ENCODE data around the gene SUPT5H. TPM values are rescaled to one million over a fixed set of nuclear protein-coding genes. Genes with fewer than 3 reads are reported as not detected.
A peak's percentile ranks its signal among the peaks of the same experiment; 100 is the strongest.

SUPT5H gene
- total RNA-seq, 1 donor from 2014 or later: 48.5 TPM

GRCh38 chr19:39438270-39438934, 7.0 kb upstream of the SUPT5H start:
- Histone ChIP-seq H2AFZ (replicated peaks) (no peak overlapping the region), H3K27ac (no peak overlapping the region), H3K27me3 (no peaks in the 10 kb centered on the region), H3F3A (ENCODE audit: low read depth) (peaks cover 44% of the 10 kb centered on the region), H3K4me3 (no peak overlapping the region), H4K20me1 (ENCODE audit: low read depth) (peaks cover 22% of the 10 kb centered on the region), H3K9ac (no peak overlapping the region), H3K4me2 (no peak overlapping the region), H3K9me3 (ENCODE audit: low read depth) (no peaks in the 10 kb centered on the region), H3K4me1 (peaks cover 17% of the 10 kb centered on the region), H3K36me3 (peaks cover 13% of the 10 kb centered on the region), H3K79me2 (ENCODE audit: low read depth) (peaks cover 24% of the 10 kb centered on the region)
- Mint-ChIP-seq H3K27me3 (ENCODE audit: insufficient read depth, low read depth) (peaks cover 4% of the 10 kb centered on the region), H3K4me3 (no peak overlapping the region), H3K9me3 (no peaks in the 10 kb centered on the region), H3K36me3 (peaks cover 13% of the 10 kb centered on the region), H3K27ac (no peak overlapping the region), H3K4me1 (peaks cover 24% of the 10 kb centered on the region)
- no peak for DNase-seq (ENCODE audit: low spot score)
- no peak for TF ChIP-seq EZH2 (IDR thresholded peaks at IDR 0.05)
- no peak for TF ChIP-seq EZH2phosphoT487 (IDR thresholded peaks at IDR 0.05)
- no peak for TF ChIP-seq CTCF (IDR thresholded peaks at IDR 0.05)

- peak overlapping the region; percentile 0 for H2AFZ ChIP-seq (replicated peaks)
- H3K9me3 ChIP-seq (ENCODE audit: low read depth): no peaks in the 10 kb centered on the region
- H3K27me3 ChIP-seq: no peaks in the 10 kb centered on the region
- peaks cover 5% of the 10 kb centered on the region for H3K27me3 Mint-ChIP-seq (ENCODE audit: insufficient read depth, low read depth)
- H3K9me3 Mint-ChIP-seq: no peaks in the 10 kb centered on the region
- peaks cover 9% of the 10 kb centered on the region for H3K36me3 Mint-ChIP-seq
- H3K27ac Mint-ChIP-seq: peak overlapping the region; percentile 74
- no peaks in the 10 kb centered on the region for H3K36me3 ChIP-seq
- peak overlapping the region; percentile 72 for H3K27ac ChIP-seq
- peaks cover 11% of the 10 kb centered on the region for H4K20me1 ChIP-seq (ENCODE audit: low read depth)
- peak overlapping the region; percentile 89 for H3K4me2 ChIP-seq
- peak overlapping the region; percentile 85 for H3K4me3 ChIP-seq
- no peak for DNase-seq (ENCODE audit: low spot score)
- peak overlapping the region; percentile 92 for H3K9ac ChIP-seq
- peak overlapping the region; percentile 100 for H3K4me3 Mint-ChIP-seq
- peaks cover 22% of the 10 kb centered on the region for H3K4me1 Mint-ChIP-seq
- peaks cover 55% of the 10 kb centered on the region for H3K79me2 ChIP-seq (ENCODE audit: low read depth)
- peaks cover 19% of the 10 kb centered on the region for H3F3A ChIP-seq (ENCODE audit: low read depth)
- TF ChIP-seq CTCF (IDR thresholded peaks at IDR 0.05) (no peak), EZH2phosphoT487 (IDR thresholded peaks at IDR 0.05) (no peak), EZH2 (IDR thresholded peaks at IDR 0.05) (no peak)
- H3K4me1 ChIP-seq: peaks cover 5% of the 10 kb centered on the region
Measured at GRCh38 chr19:39444598-39445195, 685 bp upstream of the SUPT5H start.

DNA sequence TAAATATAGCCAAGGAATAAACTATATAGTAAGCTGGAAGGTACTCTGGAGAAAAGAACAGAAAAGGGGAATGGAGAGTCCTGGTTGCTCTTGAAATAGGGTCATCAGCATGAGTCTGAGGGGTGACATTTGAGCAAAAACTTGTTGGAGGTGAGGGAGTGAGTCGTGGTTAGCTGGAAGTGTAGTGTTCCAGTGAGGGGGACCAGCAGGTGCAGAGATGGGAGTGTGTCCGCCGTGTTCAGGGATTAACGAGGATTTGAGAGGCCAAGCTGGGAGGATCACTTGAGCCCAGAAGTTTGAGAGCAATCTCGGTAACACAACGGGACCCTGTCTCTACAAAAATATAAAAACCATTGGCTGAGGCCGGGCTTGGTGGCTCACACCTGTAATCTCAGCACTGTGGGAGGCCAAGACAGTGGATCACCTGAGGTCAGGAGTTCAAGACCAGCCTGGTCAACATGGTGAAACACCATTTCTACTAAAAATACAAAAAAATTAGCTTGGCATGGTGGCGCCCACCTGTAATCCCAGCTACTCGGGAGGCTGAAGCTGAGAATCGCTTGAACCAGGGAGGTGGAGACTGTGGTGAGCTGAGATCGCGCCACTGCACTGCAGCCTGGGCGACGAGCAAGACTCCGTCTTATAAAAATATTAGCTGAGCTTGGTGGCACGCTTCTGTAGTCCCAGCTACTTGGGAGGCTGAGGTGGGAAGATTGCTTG, 1.1 kb downstream of the SUPT5H start:
- peaks cover 19% of the 10 kb centered on the region for H3F3A ChIP-seq (ENCODE audit: low read depth)
- Mint-ChIP-seq H3K36me3 (peaks cover 11% of the 10 kb centered on the region), H3K27ac (no peak overlapping the region), H3K27me3 (ENCODE audit: insufficient read depth, low read depth) (peaks cover 3% of the 10 kb centered on the region), H3K4me1 (peaks cover 22% of the 10 kb centered on the region), H3K4me3 (peak overlapping the region; percentile 100), H3K9me3 (no peaks in the 10 kb centered on the region)
- no peaks in the 10 kb centered on the region for H3K9me3 ChIP-seq (ENCODE audit: low read depth)
- H3K36me3 ChIP-seq: no peaks in the 10 kb centered on the region
- peak overlapping the region; percentile 85 for H3K4me3 ChIP-seq
- H2AFZ ChIP-seq (replicated peaks): no peak overlapping the region
- H3K79me2 ChIP-seq (ENCODE audit: low read depth): peaks cover 73% of the 10 kb centered on the region
- TF ChIP-seq CTCF (IDR thresholded peaks at IDR 0.05): no peak
- TF ChIP-seq EZH2 (IDR thresholded peaks at IDR 0.05): no peak
- no peak for TF ChIP-seq EZH2phosphoT487 (IDR thresholded peaks at IDR 0.05)
- no peaks in the 10 kb centered on the region for H3K27me3 ChIP-seq
- H3K4me2 ChIP-seq: peak overlapping the region; percentile 89
- H3K27ac ChIP-seq: no peak overlapping the region
- H4K20me1 ChIP-seq (ENCODE audit: low read depth): peaks cover 21% of the 10 kb centered on the region
- peak overlapping the region; percentile 58 for H3K9ac ChIP-seq
- peaks cover 5% of the 10 kb centered on the region for H3K4me1 ChIP-seq
- no peak for DNase-seq (ENCODE audit: low spot score)

Measured in neural progenitor cell (in vitro differentiated cells).